Measurements from ENCODE around the gene SLC46A1.

The SLC46A1 gene

DNA sequence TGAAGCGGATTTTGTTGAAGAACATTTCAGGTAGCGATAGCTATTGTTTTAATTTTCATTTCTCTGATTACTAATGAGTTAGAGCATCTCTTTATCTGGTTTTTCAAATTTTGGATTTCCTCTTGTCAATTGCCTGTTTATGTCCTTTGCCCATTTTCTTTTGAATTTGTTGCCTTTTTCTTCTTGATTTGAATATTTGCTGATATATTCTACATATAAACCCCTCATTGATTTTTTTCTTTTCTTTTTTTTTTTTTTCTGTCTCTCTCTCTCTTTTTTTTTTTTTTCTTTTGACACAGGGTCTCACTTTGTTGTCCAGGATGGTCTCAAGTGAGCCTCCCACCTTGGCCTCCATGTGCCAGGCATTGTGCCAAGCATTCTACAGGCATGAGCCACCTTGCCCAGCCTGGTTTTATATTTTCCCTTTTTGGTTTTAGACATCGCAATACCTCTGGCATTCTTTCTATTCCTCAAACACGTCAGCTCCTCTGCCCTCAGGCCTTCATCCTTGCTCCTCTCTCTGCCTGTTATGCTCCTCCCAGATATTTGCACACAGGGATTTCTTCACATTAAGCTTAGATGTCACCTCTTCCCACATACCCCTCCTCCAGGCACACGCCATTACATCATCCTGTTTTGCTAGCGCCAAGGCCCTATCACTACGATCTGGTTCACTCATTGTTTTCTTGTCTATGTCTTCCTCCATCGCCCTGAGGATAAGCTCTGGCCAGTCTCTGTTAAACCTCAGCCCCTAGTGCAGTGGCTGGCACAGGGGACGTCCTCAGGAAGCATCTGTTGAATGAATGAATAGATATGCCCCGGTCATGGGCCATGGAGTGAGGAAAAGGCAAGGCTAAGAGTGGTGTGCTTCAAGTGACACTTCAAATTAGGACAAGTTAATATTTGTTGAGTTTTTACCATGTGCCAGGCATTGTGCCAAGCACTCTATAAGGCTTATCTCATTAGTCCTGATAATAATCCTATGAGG, 25.9 kb downstream of the SLC46A1 start:
- peak; percentile 89 for DNase-seq

DNA sequence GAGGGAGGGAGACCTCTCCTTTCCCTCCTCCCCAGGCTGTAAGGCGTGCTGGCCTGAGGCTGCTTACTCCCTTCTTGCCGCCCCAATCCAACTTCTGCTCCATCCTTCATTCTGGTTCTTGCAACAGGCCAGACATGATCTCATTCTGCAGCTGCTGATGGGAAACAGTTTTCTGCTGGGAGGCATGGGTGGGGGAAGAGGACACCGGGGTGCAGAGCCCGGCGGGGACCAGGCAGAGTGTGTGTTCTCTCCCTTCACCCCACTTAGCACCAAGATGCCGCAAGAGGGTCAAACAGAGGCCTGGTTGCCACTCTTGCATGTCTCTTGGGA, 33.1 kb downstream of the SLC46A1 start:
- no peak for DNase-seq

DNA sequence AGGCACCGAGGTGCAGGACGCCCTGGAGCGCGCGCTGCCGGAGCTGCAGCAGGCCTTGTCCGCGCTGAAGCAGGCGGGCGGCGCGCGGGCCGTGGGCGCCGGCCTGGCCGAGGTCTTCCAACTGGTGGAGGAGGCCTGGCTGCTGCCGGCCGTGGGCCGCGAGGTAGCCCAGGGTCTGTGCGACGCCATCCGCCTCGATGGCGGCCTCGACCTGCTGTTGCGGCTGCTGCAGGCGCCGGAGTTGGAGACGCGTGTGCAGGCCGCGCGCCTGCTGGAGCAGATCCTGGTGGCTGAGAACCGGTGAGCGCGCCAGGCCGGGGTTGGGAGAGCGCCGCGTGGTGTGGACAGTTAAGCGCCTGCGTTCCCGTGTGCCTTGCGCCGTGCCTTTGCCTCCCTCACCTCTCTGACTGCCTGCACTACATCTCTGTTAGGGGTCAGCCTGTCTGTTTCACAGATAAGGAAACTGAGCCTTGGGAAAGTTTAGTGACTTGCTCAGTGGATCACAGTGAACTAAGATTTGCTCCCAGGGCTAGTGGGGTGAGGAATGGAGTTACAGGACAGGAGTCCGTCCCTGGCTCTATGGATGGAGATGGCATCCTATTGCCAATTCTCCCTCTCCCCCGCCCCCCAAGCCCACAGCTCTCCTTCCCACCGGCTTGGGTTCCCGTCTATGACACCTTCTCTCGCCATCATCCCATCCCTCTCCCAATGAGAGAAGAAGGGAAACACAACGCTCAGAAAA, 33.6 kb downstream of the SLC46A1 start:
- DNase-seq: no peak

DNA sequence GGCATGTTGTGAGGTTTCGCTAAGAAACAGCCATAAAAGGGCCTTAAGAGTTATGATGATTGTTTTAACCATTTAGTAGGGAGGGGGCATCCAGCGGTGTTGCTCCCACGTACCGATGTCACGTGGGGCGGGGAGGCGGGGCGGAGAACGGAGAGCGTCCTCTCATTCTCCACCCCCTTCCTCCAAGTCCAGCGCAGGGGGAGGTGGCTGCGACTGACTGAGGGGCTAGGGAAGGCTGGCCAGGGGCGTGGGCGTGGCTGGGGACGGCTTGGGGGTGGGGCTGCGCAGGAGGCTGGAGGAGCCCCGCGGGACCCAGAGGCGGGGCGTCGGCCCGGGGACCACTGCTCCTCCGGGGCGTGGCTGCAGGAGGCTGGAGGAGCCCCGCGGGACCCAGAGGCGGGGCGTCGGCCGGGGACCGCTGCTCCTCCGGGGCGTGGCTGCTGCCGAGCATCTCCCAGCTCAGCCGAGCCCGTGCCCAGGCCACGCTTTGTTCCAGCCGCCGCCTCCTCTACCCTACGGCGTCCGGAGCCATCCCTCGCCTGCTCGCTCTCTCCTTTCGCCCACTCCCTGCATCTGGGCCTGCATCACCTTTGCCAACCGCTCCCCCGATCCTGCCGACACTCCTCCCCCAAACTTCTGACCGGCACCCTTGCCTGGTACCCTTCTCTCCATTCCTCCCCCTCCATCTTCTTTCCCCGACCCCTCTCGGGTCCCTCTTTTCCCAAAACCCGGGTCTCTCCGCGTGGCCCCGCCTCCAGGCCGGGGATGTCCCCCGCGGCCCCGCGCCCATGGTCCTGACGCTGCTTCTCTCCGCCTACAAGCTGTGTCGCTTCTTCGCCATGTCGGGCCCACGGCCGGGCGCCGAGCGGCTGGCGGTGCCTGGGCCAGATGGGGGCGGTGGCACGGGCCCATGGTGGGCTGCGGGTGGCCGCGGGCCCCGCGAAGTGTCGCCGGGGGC, 34.5 kb downstream of the SLC46A1 start, which contains the start of gene SARM1:
TSS of gene SARM1 (plus strand) at position 450 of the 958 bp plus-strand sequence. CDS start at position 789, 339 bp downstream.
- peak; percentile 88 for DNase-seq

DNA sequence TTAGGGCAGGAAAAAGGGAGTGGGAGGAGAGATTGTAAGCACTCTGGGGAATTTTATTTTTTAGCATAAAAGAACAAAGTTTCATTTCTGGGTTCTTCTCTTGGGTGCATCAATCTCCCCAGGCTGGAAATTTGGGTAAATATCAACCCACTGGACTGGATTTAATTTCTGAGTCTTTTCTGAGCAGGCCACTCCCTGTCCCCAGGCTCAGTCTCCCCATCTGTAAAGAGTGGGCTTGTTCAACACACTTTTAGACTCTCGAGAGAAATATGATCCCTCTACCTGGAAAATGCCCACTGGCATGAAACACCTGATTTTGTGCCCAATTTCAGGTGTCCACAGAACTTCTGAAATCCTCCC, 35.3 kb downstream of the SLC46A1 start:
- DNase-seq: no peak

DNA sequence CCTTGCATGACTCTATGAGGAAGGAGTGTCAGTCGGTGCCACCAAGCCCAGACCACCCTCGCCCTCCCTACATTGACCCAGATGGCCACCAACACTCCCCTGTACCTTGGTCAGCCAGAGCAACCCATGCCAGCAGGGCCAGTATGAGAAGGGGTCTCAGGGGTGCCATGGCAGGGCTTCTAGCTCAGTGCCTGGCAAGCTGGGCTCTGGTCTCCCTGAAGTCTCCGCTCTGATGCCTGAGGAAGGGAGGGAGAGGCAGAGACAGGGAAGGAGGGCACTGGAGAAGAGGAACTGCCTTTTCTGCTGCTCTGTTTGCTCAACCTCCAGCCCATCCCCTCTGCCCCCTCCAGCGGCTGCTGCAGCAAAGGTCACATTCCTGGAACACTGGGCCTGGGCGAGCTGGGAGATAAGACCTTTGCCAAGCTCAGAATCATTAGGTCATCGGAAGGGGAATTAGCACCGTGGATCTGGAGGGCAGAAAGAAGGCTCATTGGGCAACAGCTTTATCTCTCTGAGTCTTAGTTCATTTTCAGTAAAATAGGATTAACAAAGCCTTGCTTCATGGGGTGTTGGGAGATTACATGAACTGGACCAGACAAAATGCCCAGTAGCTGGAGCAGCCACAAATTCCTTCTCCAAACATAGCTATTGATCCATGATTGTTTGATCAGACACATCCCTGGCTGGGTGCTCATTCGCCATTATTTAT, 35.8 kb downstream of the SLC46A1 start, which contains the start of gene VTN:
TSS of gene VTN (minus strand) at position 273 of the 709 bp plus-strand sequence. CDS start at position 169, 104 bp downstream.
- DNase-seq: no peak

DNA sequence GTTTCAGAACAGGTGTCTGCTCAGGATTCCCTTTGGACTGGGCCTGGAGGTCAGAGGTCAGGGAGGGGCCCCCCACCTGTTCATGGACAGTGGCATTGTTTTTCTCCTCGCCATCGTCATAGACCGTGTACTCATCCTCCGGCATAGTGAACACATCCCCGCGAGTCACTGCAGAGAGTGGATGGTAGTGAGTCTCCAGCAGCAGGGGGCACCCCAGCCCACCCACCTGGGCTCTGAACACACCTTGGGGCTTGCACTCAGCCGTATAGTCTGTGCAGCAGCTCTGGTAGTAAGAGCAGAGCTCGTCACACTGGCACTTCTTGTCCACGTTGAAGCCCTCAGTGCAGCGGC, 36.4 kb downstream of the SLC46A1 start:
- no peak for DNase-seq

DNA sequence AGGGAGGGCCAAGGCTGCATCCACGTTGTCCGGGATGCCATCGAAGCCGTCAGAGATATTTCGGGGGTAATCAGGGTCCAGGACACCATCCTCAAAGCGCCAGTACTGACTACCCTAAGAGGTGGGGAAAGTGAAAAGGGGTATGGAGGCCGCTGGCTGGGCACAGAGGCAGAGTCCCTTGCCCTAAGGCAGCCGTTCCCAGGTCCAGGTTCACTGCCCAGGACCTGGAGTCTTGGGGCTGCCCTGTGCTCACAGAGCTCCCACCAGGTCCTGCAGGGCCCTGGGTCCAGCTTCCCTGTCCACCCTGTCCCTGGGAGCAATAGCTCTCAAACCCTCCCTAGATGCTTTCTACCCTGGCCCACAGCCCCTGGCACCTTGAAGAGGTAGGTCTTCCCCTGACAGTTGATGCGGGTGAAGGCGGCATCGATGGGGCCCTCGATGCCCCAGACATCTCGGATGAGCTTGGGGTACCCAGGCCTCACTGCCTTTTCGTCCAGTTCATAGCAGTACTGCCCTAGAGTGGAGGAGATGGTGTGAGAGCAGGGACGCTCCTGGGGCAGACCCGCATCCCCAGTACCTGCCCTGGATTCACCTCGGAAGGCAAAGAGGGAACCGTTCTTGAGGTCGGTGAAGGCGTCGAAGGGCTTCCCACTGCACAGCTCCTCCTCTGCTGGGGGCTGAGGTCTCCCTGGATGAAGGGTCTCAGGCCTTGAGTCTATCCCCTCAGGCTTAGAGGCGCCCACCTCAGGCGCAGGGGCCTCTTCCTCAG, 36.9 kb downstream of the SLC46A1 start:
- DNase-seq: no peak

DNA sequence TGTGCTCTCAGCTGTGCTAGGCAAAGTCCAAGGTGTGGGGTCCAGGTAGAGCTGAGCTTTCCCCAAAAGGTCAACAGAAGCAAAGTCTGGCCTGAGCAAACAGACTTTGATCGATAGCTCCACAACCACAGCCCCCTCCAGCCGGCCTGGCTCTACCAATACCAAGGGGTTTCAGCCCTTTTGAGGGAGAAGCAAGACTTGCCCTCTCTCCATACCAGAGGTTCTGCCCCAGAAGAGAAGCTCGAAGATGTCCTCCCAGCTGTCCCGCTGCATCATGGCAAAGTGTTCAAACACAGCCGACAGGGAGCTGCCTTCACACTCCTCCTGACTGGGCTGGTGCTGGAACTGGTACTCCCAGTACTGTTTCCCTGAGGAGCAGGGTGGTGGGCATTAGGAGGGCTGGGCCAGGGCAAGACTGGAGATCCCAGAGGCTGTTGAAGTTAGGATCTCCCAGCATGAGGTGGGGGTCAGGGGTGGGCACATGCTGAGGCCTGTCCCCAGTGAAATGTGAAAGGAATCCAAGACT, 37.6 kb downstream of the SLC46A1 start:
- DNase-seq: no peak

DNA sequence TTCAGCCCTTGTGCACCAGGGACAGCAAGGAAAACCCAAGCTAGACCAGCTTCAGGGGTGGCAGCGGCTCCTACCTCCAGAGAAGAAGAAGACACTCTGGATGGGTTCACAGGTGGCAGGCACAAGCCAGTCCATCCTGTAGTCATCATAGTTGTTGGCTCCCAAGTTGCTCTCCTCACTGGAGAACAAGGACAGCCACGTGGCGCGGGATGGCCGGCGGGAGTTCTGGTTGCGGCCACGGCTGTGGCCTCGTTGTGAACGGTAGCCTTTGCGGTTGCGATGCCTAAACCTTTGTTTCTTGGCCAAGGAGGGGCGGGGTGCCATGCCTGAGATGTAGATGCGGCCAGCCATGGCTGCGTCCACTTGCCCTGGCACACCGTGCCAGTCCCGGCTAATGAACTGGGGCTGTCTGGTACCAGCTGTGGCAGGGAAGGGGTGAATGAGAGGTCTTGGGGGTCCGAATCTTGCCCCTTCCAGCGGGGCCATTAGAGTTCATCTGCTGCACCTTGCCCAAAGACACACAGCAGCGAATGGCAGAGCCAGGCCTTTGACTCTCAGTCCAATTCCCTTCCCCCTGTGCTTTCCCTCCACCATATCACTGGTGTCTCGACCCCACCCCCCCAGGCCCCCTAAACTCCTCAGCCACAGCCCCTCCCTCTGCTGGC, 38.2 kb downstream of the SLC46A1 start:
- no peak for DNase-seq

DNA sequence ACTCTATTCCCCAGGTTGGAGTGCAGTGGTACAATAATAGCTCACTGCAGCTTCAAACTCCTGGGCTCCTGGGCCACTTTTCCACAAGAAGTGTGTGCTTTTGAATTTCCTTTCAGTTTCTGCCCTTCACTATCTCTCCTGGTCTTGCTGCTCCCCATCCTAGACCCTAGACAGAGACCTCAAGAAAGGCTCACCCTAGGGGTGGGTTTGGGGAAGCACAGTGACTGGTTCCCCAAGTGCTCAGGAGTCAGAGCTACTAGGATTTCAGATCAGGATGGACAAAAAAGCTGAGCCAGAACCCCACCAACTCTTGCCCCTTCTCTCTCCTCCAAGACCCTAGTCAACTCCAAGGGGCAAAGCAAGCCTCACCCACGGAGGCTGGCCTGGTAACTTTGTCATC, 39.4 kb downstream of the SLC46A1 start:
- DNase-seq: no peak

DNA sequence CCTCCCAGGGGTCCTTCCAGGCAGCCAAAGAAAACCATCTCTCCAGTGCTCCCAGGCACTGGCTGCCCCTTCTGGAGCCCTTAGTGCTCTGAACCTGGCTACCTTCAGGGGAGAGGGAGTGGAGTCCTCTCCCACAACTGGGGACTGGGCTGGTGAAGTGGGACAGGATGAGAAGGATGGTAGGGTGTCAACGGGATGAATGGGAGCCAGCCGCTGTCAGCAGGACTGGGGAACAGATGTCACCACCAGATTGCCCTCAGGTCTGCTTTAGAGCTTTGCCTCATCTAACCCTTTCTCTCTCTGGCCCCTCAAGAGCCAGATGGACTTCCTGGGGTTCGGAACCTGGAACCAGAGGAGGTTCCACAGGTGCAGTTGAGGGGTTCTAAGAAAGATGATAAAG, 40.5 kb downstream of the SLC46A1 start:
- DNase-seq: no peak

DNA sequence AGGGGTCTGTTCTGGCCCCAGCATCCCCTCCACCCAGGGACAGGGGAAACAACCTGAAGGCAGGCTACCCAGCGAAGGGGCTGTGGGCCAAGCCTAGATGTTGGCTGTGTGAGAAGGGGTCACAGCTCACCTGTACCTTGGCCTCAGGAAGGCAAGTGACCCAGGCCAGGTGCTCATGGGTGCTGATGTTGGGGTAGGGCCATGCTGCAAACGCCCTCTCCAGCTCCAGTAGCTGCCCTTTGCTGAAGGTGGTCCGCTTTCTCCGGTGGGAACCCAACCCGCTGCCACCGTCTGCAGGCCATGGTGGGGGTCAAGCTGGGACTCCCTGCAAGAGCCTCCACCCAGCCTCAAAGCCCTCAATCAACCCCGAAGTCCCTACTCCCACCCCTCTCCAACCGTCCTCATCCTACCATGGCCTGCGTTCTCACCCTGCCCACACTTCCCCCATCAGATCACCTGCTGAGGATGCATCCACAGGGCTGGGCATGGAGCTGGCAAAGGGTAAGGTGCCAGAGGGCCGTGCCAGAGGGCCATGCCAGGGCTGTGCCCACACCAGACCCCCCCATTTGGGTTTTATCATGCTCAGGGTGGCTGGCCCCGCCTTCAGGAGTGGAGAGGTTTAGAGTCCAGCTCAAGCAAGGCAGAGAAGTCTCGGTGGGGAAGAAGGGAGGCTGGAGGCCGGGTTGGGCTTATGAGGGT, 41.2 kb downstream of the SLC46A1 start, which contains the start of gene SEBOX:
TSS of gene SEBOX (minus strand) at position 535 of the 699 bp plus-strand sequence. CDS start at position 487, 48 bp downstream.
- no peak for DNase-seq

DNA sequence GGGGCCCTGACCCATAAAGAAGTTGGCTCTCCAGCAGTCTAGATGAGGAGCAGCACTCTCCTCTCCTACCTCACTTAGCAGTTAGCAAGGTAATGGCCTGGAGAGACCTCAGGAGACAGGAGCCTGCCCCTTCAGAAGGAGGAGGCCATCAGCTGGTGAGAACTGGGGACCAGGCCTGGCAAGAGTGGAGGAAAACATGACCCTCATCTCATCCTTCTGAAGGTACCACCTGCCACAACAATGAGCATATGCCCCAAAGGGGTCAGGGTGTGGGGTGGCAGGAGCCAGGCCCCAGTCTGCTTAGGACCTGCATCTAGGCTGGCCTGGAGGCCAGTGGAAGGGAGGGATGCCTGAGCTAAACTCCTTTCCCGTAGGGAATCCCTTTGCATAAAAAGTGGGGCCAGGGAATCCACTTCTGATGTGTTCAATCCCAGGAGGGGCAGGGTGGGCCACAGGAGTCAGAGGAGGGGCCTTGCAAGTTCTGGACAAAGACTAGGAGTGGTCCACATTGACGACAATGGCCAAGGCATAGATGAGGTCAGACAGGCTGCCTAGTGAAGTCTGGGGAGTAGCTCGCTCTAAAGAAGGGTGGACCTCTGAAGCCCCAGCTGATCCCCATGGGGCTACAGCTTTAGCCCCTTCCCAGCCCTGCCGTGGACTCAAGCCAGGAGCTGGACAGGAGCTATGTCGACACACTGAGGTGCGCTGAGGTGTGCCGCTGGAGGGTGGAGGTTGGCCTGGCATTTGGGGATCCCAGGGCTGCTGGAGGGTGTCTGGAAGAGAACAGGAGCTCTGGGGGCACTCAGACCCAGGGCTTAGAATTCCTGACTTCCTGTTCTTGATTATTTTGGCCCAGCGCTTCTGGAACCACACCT, 42.0 kb downstream of the SLC46A1 start:
- no peak for DNase-seq

DNA sequence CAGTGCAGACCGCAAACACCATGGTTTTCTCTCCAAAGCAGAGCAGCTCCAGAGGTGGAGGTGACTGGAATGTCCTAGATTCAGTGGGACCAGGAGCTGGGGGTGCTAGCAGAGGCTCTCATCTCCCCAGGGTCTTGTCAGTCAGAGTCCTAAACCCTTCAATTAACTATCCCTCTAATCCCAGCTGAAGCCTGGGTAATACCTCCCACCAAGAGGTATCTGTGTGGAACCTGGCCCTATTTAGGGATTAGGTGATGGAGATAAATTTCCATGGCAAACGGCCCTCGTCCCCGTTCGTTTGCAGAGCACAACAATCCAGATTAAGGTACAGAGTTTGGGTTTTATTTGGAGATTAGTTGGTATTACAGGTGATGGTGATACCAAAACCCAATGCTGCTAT, 42.8 kb downstream of the SLC46A1 start:
- no peak for DNase-seq

DNA sequence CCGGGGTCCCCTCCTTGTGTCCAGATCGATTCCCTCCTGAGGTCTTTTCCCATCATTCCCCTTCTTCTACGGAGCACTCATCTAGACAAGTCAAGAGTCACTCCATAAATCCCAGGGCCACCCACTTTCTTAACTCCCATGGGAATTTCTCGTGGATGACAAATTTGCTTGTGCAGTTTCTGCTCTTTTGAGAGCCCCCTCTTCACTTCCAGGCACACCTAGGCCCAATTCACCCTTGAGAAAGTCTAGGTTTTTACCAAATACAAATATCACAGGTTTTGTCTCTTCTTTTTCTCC, 48.2 kb downstream of the SLC46A1 start:
- peak; percentile 50 for DNase-seq

DNA sequence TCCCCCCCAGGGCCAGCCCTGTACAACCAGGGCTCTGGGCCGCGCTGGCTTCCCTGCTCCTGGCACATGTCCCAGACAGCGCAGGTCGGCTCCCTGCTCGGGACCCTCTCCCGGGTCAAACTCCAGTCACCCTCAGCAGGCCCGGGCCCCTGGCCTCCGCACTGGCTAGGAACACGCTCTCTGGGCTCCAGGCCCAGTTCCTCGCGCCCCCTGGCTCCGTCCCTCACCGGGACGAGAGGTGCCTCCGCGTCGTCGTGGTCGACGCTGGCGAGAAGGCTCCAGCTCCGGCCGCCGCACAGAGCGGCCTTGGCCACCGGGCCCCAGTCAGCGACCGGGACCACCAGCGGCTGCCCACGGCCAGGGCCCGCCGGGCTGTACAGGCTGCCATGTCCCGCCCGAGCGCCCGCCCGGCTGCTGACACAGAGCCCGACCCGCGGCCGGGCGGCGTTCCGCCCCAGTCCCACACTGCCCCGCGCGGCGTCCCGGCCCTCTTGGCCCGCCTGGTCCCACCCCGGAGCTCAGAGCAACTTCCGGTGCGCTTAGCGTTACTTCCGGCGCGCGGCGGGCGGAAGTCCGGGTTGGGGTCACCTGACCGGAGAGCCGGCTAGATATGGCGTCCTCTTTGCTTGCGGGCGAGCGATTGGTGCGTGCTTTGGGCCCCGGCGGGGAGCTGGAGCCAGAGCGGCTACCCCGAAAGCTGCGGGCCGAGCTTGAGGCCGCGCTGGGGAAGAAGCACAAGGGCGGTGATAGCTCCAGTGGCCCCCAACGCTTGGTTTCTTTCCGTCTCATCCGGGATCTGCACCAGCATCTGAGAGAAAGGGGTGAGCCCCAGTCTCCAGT, 48.7 kb downstream of the SLC46A1 start, which contains the start of gene POLDIP2:
TSS of gene POLDIP2 (minus strand) at position 467 of the 840 bp plus-strand sequence. CDS start at position 388, 79 bp downstream.
- peak; percentile 84 for DNase-seq

DNA sequence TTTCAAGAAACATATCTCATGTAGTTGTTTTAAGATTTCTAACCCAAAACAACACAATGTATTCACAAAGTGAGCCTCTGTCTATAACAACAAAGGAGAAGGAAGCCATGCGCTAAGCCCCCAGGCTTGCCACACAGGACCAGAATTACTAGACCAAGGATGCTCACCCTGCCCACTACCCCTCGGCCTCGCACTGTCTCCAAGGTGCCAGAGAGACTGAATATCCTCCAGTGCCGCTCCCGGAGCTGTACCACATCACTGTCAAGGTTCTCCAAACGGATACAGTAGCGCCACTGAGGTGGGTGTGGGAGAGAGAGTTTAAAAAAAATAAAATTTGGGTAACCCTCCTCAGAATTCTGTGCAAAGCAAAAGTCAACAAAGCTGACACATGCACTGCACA, 55.7 kb downstream of the SLC46A1 start:
- DNase-seq: no peak

All from DMS79 (cell line).